Astrocyte of the spinal cord (primary cell): Measurements from ENCODE around the gene PCBP3.
A peak's percentile ranks its signal among the peaks of the same experiment; 100 is the strongest.
"Not testable (repeated sequence)": the region's sequence is repeated elsewhere in the genome, so short reads cannot be mapped to it uniquely, and the experiment has no call there.

Experiments used
- DNase-seq: peaks from one replicate; pipeline ENCODE4 v3.0.0; 2011; ENCODE audit warnings: low read depth, low spot score
- H3K4me3 ChIP-seq: 2 replicates; pipeline ENCODE4 v1.5.1; 2011; ENCODE audit warnings: low read depth, mild to moderate bottlenecking, low read length, moderate library complexity
- in situ Hi-C: cut with HindIII; loops from 2 replicates; pipeline ENCODE4 v1.10.0; 2017; ENCODE audit warnings: low sequenced_read_pairs
- TF ChIP-seq, protein P1 (sequence below): IDR thresholded peaks from 2 replicates; pipeline ENCODE4 v1.5.1; 2012; ENCODE audit warnings: low read depth, mild to moderate bottlenecking, low read length, inconsistent platforms

The PCBP3 gene

GRCh38 chr21:45806042-45806441, 162.5 kb downstream of the PCBP3 start:
- TF ChIP-seq, protein P1, sequence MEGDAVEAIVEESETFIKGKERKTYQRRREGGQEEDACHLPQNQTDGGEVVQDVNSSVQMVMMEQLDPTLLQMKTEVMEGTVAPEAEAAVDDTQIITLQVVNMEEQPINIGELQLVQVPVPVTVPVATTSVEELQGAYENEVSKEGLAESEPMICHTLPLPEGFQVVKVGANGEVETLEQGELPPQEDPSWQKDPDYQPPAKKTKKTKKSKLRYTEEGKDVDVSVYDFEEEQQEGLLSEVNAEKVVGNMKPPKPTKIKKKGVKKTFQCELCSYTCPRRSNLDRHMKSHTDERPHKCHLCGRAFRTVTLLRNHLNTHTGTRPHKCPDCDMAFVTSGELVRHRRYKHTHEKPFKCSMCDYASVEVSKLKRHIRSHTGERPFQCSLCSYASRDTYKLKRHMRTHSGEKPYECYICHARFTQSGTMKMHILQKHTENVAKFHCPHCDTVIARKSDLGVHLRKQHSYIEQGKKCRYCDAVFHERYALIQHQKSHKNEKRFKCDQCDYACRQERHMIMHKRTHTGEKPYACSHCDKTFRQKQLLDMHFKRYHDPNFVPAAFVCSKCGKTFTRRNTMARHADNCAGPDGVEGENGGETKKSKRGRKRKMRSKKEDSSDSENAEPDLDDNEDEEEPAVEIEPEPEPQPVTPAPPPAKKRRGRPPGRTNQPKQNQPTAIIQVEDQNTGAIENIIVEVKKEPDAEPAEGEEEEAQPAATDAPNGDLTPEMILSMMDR: no peak
- no peak overlapping the region for H3K4me3 ChIP-seq
- DNase-seq: no peak
- in situ Hi-C loops: no loop called here

DNA sequence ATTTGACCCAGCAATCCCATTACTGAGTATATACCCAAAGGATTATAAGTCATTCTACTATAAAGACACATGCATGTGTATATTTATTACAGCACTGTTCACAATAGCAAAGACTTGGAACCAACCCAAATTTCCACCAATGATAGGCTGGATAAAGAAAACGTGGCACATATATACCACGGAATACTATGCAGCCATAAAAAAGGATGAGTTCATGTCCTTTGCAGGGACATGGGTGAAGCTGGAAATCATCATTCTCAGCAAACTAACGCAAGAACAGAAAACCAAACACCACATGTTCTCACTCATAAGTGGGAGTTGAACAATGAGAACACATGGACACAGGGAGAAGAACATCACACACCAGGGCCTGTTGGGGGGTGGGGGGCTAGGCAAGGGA, 165.1 kb downstream of the PCBP3 start:
- DNase-seq, in situ Hi-C loops, H3K4me3 ChIP-seq: not testable (repeated sequence)

DNA sequence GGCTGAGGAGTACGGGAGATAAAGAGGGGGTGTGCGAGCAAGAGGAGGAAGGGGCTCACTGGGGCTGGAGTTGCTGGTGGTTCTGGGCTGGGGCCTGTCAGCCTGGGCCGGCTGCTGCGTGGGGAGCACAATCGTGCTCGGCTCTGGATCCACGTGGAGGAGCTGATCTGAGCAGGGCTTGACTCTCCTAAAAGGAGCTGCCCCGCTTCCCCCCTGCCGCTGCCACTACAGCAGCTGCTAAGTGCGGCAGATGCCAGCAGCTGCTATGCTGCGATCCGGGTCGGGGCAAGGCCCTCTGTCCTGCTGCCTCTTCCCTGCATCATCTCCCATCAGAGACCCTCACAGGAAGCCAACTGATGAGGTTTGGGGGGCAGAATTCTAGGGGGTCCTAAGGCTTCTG, 165.9 kb downstream of the PCBP3 start:
- in situ Hi-C loops: no loop called here

GRCh38 chr21:45811136-45811535, 167.6 kb downstream of the PCBP3 start:
- in situ Hi-C loops: no loop called here
- H3K4me3 ChIP-seq: no peak overlapping the region
- DNase-seq: no peak
- TF ChIP-seq, protein P1: no peak

More for the DNA sequence above, 165.9 kb downstream of the PCBP3 start:
- TF ChIP-seq, protein P1: no peak
- no peak for DNase-seq
- H3K4me3 ChIP-seq: no peak overlapping the region

- DNase-seq, in situ Hi-C loops, H3K4me3 ChIP-seq: not testable (repeated sequence)
Observed at GRCh38 chr21:45814210-45814940, 170.8 kb downstream of the PCBP3 start.

- H3K4me3 ChIP-seq, DNase-seq, in situ Hi-C loops: not testable (repeated sequence)
Observed at GRCh38 chr21:45815781-45816180, 172.3 kb downstream of the PCBP3 start.

GRCh38 chr21:45816794-45817193, 173.3 kb downstream of the PCBP3 start:
- no peak for DNase-seq
- TF ChIP-seq, protein P1: no peak
- in situ Hi-C loops: no loop called here
- H3K4me3 ChIP-seq: no peak overlapping the region

DNA sequence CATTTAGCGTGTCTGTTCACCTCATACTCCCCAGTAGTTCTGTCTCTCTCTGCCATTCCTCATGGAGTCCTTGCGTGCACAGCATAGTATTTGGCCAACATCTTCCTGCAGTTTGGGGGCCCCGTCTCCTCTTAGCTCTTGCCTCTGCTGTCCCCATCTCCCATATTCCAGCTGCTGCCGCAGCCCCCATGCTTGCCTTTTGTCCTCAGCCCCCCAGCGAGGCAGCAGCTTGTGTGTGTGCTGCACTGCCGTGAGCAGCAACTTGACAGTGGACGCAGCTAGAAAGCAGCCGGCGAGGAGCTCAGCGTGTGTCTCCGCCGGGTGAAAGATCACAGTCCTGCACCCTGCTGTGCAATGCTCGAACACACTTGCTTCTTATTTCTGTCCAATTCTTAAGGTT, 173.8 kb downstream of the PCBP3 start:
- in situ Hi-C loops: no loop called here

More for the DNA sequence above, 173.8 kb downstream of the PCBP3 start:
- TF ChIP-seq, protein P1: no peak
- peak; percentile 49 for DNase-seq
- no peak overlapping the region for H3K4me3 ChIP-seq
